Endothelial cell of umbilical vein (primary cell): ENCODE results near the gene ACP3.

Experiments used
- EZH2 ChIP-seq: IDR thresholded peaks from 2 replicates; pipeline ENCODE4 v1.6.1; 2012; ENCODE audit warnings: borderline replicate concordance, low read depth, mild to moderate bottlenecking, moderate library complexity, low read length, inconsistent platforms; ENCODE audit not compliant: severe bottlenecking
- FOS ChIP-seq: IDR thresholded peaks from 2 replicates; pipeline ENCODE4 v1.6.1; 2011; ENCODE audit warnings: mild to moderate bottlenecking, low read length, moderate library complexity, borderline replicate concordance; ENCODE audit not compliant: insufficient read depth
- GATA2 ChIP-seq: IDR thresholded peaks from 2 replicates; pipeline ENCODE4 v1.7.0; 2011; ENCODE audit warnings: low read depth, mild to moderate bottlenecking, moderate library complexity, mixed read lengths, low read length; ENCODE audit not compliant: insufficient read length, insufficient read depth
- MAX ChIP-seq: IDR thresholded peaks from 2 replicates; pipeline ENCODE4 v1.6.1; 2011; ENCODE audit not compliant: insufficient read depth, insufficient read length
- POLR2A ChIP-seq: IDR thresholded peaks from 2 replicates; pipeline ENCODE4 v1.6.1; 2012; ENCODE audit warnings: low read depth, mild to moderate bottlenecking, control low read depth, low read length
- POLR2AphosphoS5 ChIP-seq: IDR thresholded peaks from 2 replicates; pipeline ENCODE4 v1.6.1; 2012; ENCODE audit warnings: low read depth, mild to moderate bottlenecking, control low read depth, low read length, moderate library complexity; ENCODE audit not compliant: insufficient read depth
- TF ChIP-seq, protein P1 (sequence below), 2 donors: IDR thresholded peaks; 1 replicate in 1 of 2; 2 replicates in 1 of 2; pipeline ENCODE4 v1.5.1; 2011; ENCODE audit warnings: low read length in 2 of 2, mild to moderate bottlenecking in 2 of 2, moderate library complexity in 2 of 2, control low read depth in 1 of 2, inconsistent platforms in 1 of 2, low read depth in 1 of 2; ENCODE audit not compliant: insufficient read depth in 1 of 2; ENCODE audit errors: extremely low read depth in 1 of 2

- TF ChIP-seq POLR2AphosphoS5 (no peak), POLR2A (no peak), EZH2 (no peak), GATA2 (no peak), MAX (no peak), FOS (no peak)
- TF ChIP-seq, protein P1, sequence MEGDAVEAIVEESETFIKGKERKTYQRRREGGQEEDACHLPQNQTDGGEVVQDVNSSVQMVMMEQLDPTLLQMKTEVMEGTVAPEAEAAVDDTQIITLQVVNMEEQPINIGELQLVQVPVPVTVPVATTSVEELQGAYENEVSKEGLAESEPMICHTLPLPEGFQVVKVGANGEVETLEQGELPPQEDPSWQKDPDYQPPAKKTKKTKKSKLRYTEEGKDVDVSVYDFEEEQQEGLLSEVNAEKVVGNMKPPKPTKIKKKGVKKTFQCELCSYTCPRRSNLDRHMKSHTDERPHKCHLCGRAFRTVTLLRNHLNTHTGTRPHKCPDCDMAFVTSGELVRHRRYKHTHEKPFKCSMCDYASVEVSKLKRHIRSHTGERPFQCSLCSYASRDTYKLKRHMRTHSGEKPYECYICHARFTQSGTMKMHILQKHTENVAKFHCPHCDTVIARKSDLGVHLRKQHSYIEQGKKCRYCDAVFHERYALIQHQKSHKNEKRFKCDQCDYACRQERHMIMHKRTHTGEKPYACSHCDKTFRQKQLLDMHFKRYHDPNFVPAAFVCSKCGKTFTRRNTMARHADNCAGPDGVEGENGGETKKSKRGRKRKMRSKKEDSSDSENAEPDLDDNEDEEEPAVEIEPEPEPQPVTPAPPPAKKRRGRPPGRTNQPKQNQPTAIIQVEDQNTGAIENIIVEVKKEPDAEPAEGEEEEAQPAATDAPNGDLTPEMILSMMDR (IDR thresholded peaks at IDR 0.05; ENCODE audit: extremely low read depth in 1 of 2, insufficient read depth in 1 of 2, low read depth in 1 of 2, low read length in 2 of 2), result no peak
Observed at GRCh38 chr3:132332082-132332481, 14.9 kb downstream of the ACP3 start.
